ENCODE measurements around the gene PLEKHM2. TPM values are rescaled to one million over a fixed set of nuclear protein-coding genes. Genes with fewer than 3 reads are reported as not detected.

PLEKHM2 gene
- total RNA-seq, 2 experiments from 2014 or later: 47.7 to 56.6 TPM

GRCh38 chr1:15663925-15664324 is 20.2 kb upstream of the PLEKHM2 start:
- Mint-ChIP-seq H3K4me1 (no peaks in the 10 kb centered on the region), H3K4me3 (no peak overlapping the region), H3K36me3 (peaks cover 23% of the 10 kb centered on the region), H3K9me3 (no peaks in the 10 kb centered on the region), H3K27ac (no peak overlapping the region), H3K27me3 (no peaks in the 10 kb centered on the region)
- DNase-seq (no peak), ATAC-seq (ENCODE audit: low read depth) (no peak)
- POLR2A ChIA-PET: interaction anchor here (0.7 kb wide), 1 partner anchor 68 kb away, joined by 3 read pairs; no protein-coding TSS in a partner anchor

GRCh38 chr1:15667362-15667761 is 16.8 kb upstream of the PLEKHM2 start:
- H3K4me3 Mint-ChIP-seq: no peak overlapping the region
- POLR2A ChIA-PET: no interaction called here
- no peaks in the 10 kb centered on the region for H3K27me3 Mint-ChIP-seq
- no peak overlapping the region for H3K27ac Mint-ChIP-seq
- ATAC-seq (ENCODE audit: low read depth) (no peak), DNase-seq (no peak)
- no peaks in the 10 kb centered on the region for H3K4me1 Mint-ChIP-seq
- H3K9me3 Mint-ChIP-seq: no peaks in the 10 kb centered on the region
- peaks cover 5% of the 10 kb centered on the region for H3K36me3 Mint-ChIP-seq

GRCh38 chr1:15668089-15668754 is 15.9 kb upstream of the PLEKHM2 start:
- Mint-ChIP-seq H3K27me3 (no peaks in the 10 kb centered on the region), H3K9me3 (no peaks in the 10 kb centered on the region), H3K4me3 (no peak overlapping the region), H3K36me3 (peaks cover 2% of the 10 kb centered on the region), H3K4me1 (no peaks in the 10 kb centered on the region), H3K27ac (no peak overlapping the region)
- ATAC-seq (ENCODE audit: low read depth): no peak
- POLR2A ChIA-PET: no interaction called here
- DNase-seq: no peak

- H3K4me1 Mint-ChIP-seq: no peaks in the 10 kb centered on the region
- no peak overlapping the region for H3K4me3 Mint-ChIP-seq
- ATAC-seq (ENCODE audit: low read depth) (no peak), DNase-seq (no peak)
- no peaks in the 10 kb centered on the region for H3K27me3 Mint-ChIP-seq
- no peak overlapping the region for H3K27ac Mint-ChIP-seq
- H3K9me3 Mint-ChIP-seq: no peaks in the 10 kb centered on the region
- POLR2A ChIA-PET: no interaction called here
- peaks cover 2% of the 10 kb centered on the region for H3K36me3 Mint-ChIP-seq
These were observed 15.0 kb upstream of the PLEKHM2 start for GRCh38 chr1:15669074-15669473.

- H3K27me3 Mint-ChIP-seq: no peaks in the 10 kb centered on the region
- ATAC-seq (ENCODE audit: low read depth) (no peak), DNase-seq (no peak)
- H3K4me1 Mint-ChIP-seq: no peaks in the 10 kb centered on the region
- peaks cover 2% of the 10 kb centered on the region for H3K36me3 Mint-ChIP-seq
- POLR2A ChIA-PET: no interaction called here
- H3K9me3 Mint-ChIP-seq: no peaks in the 10 kb centered on the region
- H3K27ac Mint-ChIP-seq: no peak overlapping the region
- no peak overlapping the region for H3K4me3 Mint-ChIP-seq
These were observed 14.3 kb upstream of the PLEKHM2 start for GRCh38 chr1:15669864-15670263.

GRCh38 chr1:15671430-15671829 is 12.7 kb upstream of the PLEKHM2 start:
- Mint-ChIP-seq H3K27me3 (peaks cover 5% of the 10 kb centered on the region), H3K4me3 (no peak overlapping the region), H3K4me1 (no peaks in the 10 kb centered on the region), H3K36me3 (peaks cover 2% of the 10 kb centered on the region), H3K27ac (no peak overlapping the region), H3K9me3 (no peaks in the 10 kb centered on the region)
- DNase-seq (no peak), ATAC-seq (ENCODE audit: low read depth) (no peak)
- POLR2A ChIA-PET: no interaction called here

- DNase-seq (no peak), ATAC-seq (ENCODE audit: low read depth) (no peak)
- Mint-ChIP-seq H3K27me3 (peaks cover 5% of the 10 kb centered on the region), H3K36me3 (no peaks in the 10 kb centered on the region), H3K27ac (no peak overlapping the region), H3K4me3 (no peak overlapping the region), H3K9me3 (no peaks in the 10 kb centered on the region), H3K4me1 (peaks cover 3% of the 10 kb centered on the region)
- POLR2A ChIA-PET: no interaction called here
These were observed 9.5 kb upstream of the PLEKHM2 start for GRCh38 chr1:15674386-15675159.

GRCh38 chr1:15676010-15676409 is 8.1 kb upstream of the PLEKHM2 start:
- no peak overlapping the region for H3K27ac Mint-ChIP-seq
- H3K9me3 Mint-ChIP-seq: no peaks in the 10 kb centered on the region
- ATAC-seq (ENCODE audit: low read depth): no peak
- H3K27me3 Mint-ChIP-seq: peaks cover 5% of the 10 kb centered on the region
- no peak for DNase-seq
- no peak overlapping the region for H3K4me3 Mint-ChIP-seq
- H3K36me3 Mint-ChIP-seq: no peaks in the 10 kb centered on the region
- POLR2A ChIA-PET: no interaction called here
- H3K4me1 Mint-ChIP-seq: peaks cover 4% of the 10 kb centered on the region

- H3K4me1 Mint-ChIP-seq: peaks cover 4% of the 10 kb centered on the region
- ATAC-seq (ENCODE audit: low read depth) (no peak), DNase-seq (no peak)
- POLR2A ChIA-PET: interaction anchor here (0.6 kb wide), 1 partner anchor 32 kb away, joined by 4 read pairs; no protein-coding TSS in a partner anchor
- H3K27ac Mint-ChIP-seq: no peak overlapping the region
- H3K4me3 Mint-ChIP-seq: no peak overlapping the region
- no peaks in the 10 kb centered on the region for H3K9me3 Mint-ChIP-seq
- H3K36me3 Mint-ChIP-seq: no peaks in the 10 kb centered on the region
- peaks cover 5% of the 10 kb centered on the region for H3K27me3 Mint-ChIP-seq
These were observed 7.1 kb upstream of the PLEKHM2 start for GRCh38 chr1:15676688-15677661.

GRCh38 chr1:15678578-15678977 is 5.5 kb upstream of the PLEKHM2 start:
- no peak overlapping the region for H3K27ac Mint-ChIP-seq
- H3K4me3 Mint-ChIP-seq: no peak overlapping the region
- peaks cover 6% of the 10 kb centered on the region for H3K4me1 Mint-ChIP-seq
- H3K27me3 Mint-ChIP-seq: peaks cover 5% of the 10 kb centered on the region
- DNase-seq (no peak), ATAC-seq (ENCODE audit: low read depth) (peak; percentile 55)
- POLR2A ChIA-PET: no interaction called here
- no peaks in the 10 kb centered on the region for H3K36me3 Mint-ChIP-seq
- H3K9me3 Mint-ChIP-seq: no peaks in the 10 kb centered on the region

GRCh38 chr1:15680131-15680530 is 4.0 kb upstream of the PLEKHM2 start:
- POLR2A ChIA-PET: no interaction called here
- Mint-ChIP-seq H3K27me3 (peaks cover 5% of the 10 kb centered on the region), H3K36me3 (no peaks in the 10 kb centered on the region), H3K4me3 (no peak overlapping the region), H3K27ac (no peak overlapping the region), H3K4me1 (peaks cover 8% of the 10 kb centered on the region), H3K9me3 (no peaks in the 10 kb centered on the region)
- DNase-seq (no peak), ATAC-seq (ENCODE audit: low read depth) (no peak)

- H3K27ac Mint-ChIP-seq: no peak overlapping the region
- H3K27me3 Mint-ChIP-seq: peaks cover under 1% of the 10 kb centered on the region
- ATAC-seq (ENCODE audit: low read depth): no peak
- peaks cover 11% of the 10 kb centered on the region for H3K4me1 Mint-ChIP-seq
- H3K9me3 Mint-ChIP-seq: no peaks in the 10 kb centered on the region
- POLR2A ChIA-PET: interaction anchor here (1.5 kb wide), 1 partner anchor 17 kb away, joined by 6 read pairs; no protein-coding TSS in a partner anchor
- H3K36me3 Mint-ChIP-seq: no peaks in the 10 kb centered on the region
- no peak for DNase-seq
- H3K4me3 Mint-ChIP-seq: no peak overlapping the region
These were observed 3.4 kb upstream of the PLEKHM2 start for GRCh38 chr1:15680561-15681348.

Measured in activated naive CD8-positive, alpha-beta T cell treated with anti-CD3 and anti-CD28 coated beads, Interleukin-2, amount 10 ng/mL, durations not matched to agents 7 days and 5 days (primary cell).